Measurements from ENCODE around the gene CTNNBIP1. TPM values are rescaled to one million over a fixed set of nuclear protein-coding genes. Genes with fewer than 3 reads are reported as not detected.

Gene CTNNBIP1
- total and polyA plus RNA-seq, 9 of the 15 experiments (the other 6 are each of a cell fraction or from before 2014, with no cell fraction given), result 0.65 to 29.2 (median 14.7) TPM

- TF ChIP-seq CGGBP1 (CRISPR knock-in tag; IDR thresholded peaks at IDR 0.05) (no peak), ZNF408 (CRISPR knock-in tag; IDR thresholded peaks at IDR 0.05; ENCODE audit: low read depth) (no peak), ZNF311 (CRISPR knock-in tag; IDR thresholded peaks at IDR 0.05) (no peak), JUND (IDR thresholded peaks at IDR 0.05; ENCODE audit: borderline replicate concordance, low read depth, low read length) (no peak), JUND (tag; IDR thresholded peaks at IDR 0.05; ENCODE audit: borderline replicate concordance, low read depth, low read length) (no peak), BRCA1 (IDR thresholded peaks at IDR 0.05) (no peak), BRCA1 (CRISPR knock-in tag; IDR thresholded peaks at IDR 0.05) (no peak), RCOR1 (IDR thresholded peaks at IDR 0.05; ENCODE audit: borderline replicate concordance in 1 of 2, low read depth in 2 of 2, low read length in 2 of 2) (peak; percentile 65 to 80; a peak in 2 of 4 replicates), FOXO4 (CRISPR knock-in tag; IDR thresholded peaks at IDR 0.05) (no peak), ATF6 (CRISPR knock-in tag; IDR thresholded peaks at IDR 0.05) (no peak), KDM4B (IDR thresholded peaks at IDR 0.05; ENCODE audit: borderline replicate concordance in 2 of 2, low read depth in 1 of 2) (no peak), POLR2H (tag; IDR thresholded peaks at IDR 0.05; ENCODE audit: low read depth) (no peak), ZBTB8A (IDR thresholded peaks at IDR 0.05; ENCODE audit: partially characterized antibody) (no peak), STAT5B (CRISPR knock-in tag; IDR thresholded peaks at IDR 0.05) (no peak), KDM2B (CRISPR knock-in tag; IDR thresholded peaks at IDR 0.05) (no peak), ZBTB34 (CRISPR knock-in tag; IDR thresholded peaks at IDR 0.05) (no peak), KDM1A (IDR thresholded peaks at IDR 0.05) (peak; percentile 94)
These were observed 101.0 kb downstream of the CTNNBIP1 start (continued) for GRCh38 chr1:9809100-9809510.
